ENCODE measurements around the gene TTYH1. TPM values are rescaled to one million over a fixed set of nuclear protein-coding genes. Genes with fewer than 3 reads are reported as not detected.
"Not testable (repeated sequence)": the region's sequence is repeated elsewhere in the genome, so short reads cannot be mapped to it uniquely, and the experiment has no call there.

The TTYH1 gene
- polyA plus RNA-seq, 1 of the 3 experiments (the other 2 are of a cell fraction), result 0.05 TPM

DNA sequence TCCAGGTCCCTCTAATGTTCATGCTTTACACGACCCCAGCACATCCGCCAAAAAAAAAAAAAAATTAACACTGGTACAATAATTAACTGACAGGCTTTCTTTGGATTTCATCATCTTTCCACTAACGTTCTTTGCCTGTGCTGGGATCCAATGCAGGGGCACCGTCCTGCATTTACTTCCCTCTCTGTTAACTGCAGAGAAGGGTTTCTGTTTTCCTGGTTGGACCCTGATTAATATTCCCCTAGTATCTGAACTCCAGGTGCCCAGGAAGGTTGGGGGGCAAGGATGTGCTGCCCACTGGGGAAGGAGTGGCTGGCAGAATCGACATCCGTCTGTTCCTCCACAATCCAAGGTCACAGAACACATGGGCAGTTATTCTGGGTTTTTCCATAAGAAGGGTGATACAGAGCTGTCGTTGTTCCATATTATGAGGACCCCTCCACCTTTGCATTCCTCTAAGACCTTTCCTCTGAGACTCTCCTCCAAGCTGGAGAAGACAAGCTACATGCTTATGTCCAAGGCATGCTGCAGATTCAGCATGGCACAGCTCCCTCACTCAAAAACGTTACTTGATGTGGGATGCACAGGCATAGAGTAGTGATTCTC lies 46.1 kb upstream of the TTYH1 start:
- no peak for TF ChIP-seq CHD2 (IDR thresholded peaks at IDR 0.05; ENCODE audit: low read length, partially characterized antibody)
- no peak for TF ChIP-seq EZH2phosphoT487 (IDR thresholded peaks at IDR 0.05; ENCODE audit: borderline replicate concordance, low read depth)
- TF ChIP-seq GABPA (IDR thresholded peaks at IDR 0.05; ENCODE audit: low read depth), result no peak
- TF ChIP-seq TAF1 (IDR thresholded peaks at IDR 0.05; ENCODE audit: borderline replicate concordance, low read depth, low read length), result no peak
- Histone ChIP-seq H3K4me2 (no peak overlapping the region), H2AFZ (ENCODE audit: low read depth) (no peak overlapping the region), H3K27ac (ENCODE audit: low read depth in 2 of 2, low read length in 1 of 2) (no peak overlapping the region), H3K9ac (no peak overlapping the region), H4K20me1 (ENCODE audit: insufficient read depth) (no peaks in the 10 kb centered on the region), H3K9me2 (no peaks in the 10 kb centered on the region), H3K4me3 (ENCODE audit: low read depth in 2 of 2, low read length in 1 of 2) (no peak overlapping the region), H3K79me2 (ENCODE audit: insufficient read depth) (no peaks in the 10 kb centered on the region), H3K4me1 (ENCODE audit: control insufficient read depth in 1 of 2, insufficient read depth in 2 of 2, low read depth in 1 of 2, low read length in 1 of 2) (no peaks in the 10 kb centered on the region), H3K9me3 (no peaks in the 10 kb centered on the region), H3K27me3 (ENCODE audit: insufficient read depth) (peaks cover 49% of the 10 kb centered on the region; the same call in 1 of the 2 replicates), H3F3A (replicated peaks; ENCODE audit: insufficient read depth) (no peaks in the 10 kb centered on the region), H3K36me3 (replicated peaks in 1 of 2; ENCODE audit: control insufficient read depth in 1 of 2, insufficient read depth in 2 of 2, low read length in 1 of 2) (no peaks in the 10 kb centered on the region)
- DNase-seq, result no peak
- CTCF ChIA-PET, result interaction anchor here (1.8 kb wide), 1 partner anchor 22 kb away, joined by 6 read pairs; no protein-coding TSS in a partner anchor
- 1% methylated on average over 8 of the region's 8 CpGs for WGBS (ENCODE audit: low lambda C conversion rate)
- POLR2A ChIA-PET, result no interaction called here

DNA sequence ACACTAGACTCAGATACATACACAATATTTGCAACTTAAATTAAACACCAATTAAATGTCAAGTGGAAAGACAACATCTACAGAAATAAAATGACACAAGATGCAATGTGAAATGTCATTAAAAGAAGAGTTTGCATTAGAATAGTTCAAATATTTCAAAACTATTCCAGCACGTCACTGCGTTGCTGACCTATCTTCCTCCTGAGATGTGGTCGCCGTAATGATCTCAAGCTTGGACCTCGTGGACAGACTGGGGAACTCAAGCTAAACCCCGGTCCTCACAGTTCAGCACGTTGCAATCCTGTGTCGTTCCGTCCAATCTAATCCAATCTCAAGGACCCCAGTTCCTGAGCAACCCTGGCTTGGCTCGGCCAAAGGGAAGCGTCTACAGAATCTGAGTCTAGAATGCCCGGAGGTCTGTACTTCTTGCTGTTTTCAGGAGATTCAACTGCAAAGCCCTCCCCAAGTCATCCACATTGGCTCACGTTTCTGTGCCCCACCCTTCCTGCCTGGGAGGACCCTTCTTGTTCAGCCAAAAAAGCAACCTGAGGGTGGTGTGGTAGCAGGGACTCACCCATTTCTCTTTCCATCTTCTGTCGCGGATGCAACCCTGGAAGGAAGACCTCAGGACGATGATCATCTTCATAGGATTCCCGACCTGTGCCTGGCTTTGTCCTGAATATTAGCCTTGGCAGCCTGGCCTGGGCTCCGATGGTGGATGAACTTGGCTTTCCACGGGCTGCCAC lies 45.4 kb upstream of the TTYH1 start:
- H3K36me3 ChIP-seq (replicated peaks in 1 of 2; ENCODE audit: control insufficient read depth in 1 of 2, insufficient read depth in 2 of 2, low read length in 1 of 2); H3K4me2 ChIP-seq; DNase-seq; H2AFZ ChIP-seq (ENCODE audit: low read depth); H3K9me3 ChIP-seq; H3K4me3 ChIP-seq (ENCODE audit: low read depth in 2 of 2, low read length in 1 of 2); H3K4me1 ChIP-seq (ENCODE audit: control insufficient read depth in 1 of 2, insufficient read depth in 2 of 2, low read depth in 1 of 2, low read length in 1 of 2); H4K20me1 ChIP-seq (ENCODE audit: insufficient read depth); POLR2A ChIA-PET; H3K9me2 ChIP-seq; H3K79me2 ChIP-seq (ENCODE audit: insufficient read depth); H3K9ac ChIP-seq; H3K27ac ChIP-seq (ENCODE audit: low read depth in 2 of 2, low read length in 1 of 2); H3F3A ChIP-seq (replicated peaks; ENCODE audit: insufficient read depth): not testable (repeated sequence)
- CTCF ChIA-PET, result interaction anchor here (1.8 kb wide), 1 partner anchor 21 kb away, joined by 6 read pairs; no protein-coding TSS in a partner anchor
- peaks cover 50% of the 10 kb centered on the region; the same call in 1 of the 2 replicates for H3K27me3 ChIP-seq (ENCODE audit: insufficient read depth)
- 16% methylated on average over 14 of the region's 19 CpGs for whole genome bisulfite sequencing (ENCODE audit: low lambda C conversion rate)

- H3K9me2 ChIP-seq, POLR2A ChIA-PET: not testable (repeated sequence)
Measured at GRCh38 chr19:54370434-54370796, 44.8 kb upstream of the TTYH1 start.

DNA sequence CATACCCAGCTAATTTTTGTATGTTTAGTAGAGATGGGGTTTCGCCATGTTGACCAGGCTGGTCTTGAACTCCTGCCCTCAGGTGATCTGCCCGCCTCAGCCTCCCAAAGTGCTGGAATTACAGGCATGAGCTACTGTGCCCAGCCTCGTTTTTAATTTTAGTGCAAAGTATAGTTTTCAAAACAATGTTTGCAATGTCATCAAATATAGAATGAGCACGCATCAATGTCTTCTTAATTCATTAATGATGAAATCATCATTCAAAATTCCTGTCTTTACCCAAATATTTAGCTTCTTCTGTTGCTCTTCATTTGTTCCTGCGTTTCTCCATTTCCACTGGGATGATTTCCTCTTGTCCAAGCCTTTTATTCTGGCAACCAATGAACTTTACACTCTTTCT lies 43.8 kb upstream of the TTYH1 start:
- H3K79me2 ChIP-seq (ENCODE audit: insufficient read depth); POLR2A ChIA-PET: not testable (repeated sequence)
- CTCF ChIA-PET, result interaction anchor here (0.9 to 1.4 kb wide), 2 partner anchors 17 to 20 kb away, joined by 3 to 5 read pairs; no protein-coding TSS in a partner anchor

More at GRCh38 chr19:54370434-54370796, 44.8 kb upstream of the TTYH1 start:
- H4K20me1 ChIP-seq (ENCODE audit: insufficient read depth); H3K27ac ChIP-seq (ENCODE audit: low read depth in 2 of 2, low read length in 1 of 2); H3K9me3 ChIP-seq; H3K4me2 ChIP-seq; H3K4me1 ChIP-seq (ENCODE audit: control insufficient read depth in 1 of 2, insufficient read depth in 2 of 2, low read depth in 1 of 2, low read length in 1 of 2); H3K79me2 ChIP-seq (ENCODE audit: insufficient read depth); H3K36me3 ChIP-seq (replicated peaks in 1 of 2; ENCODE audit: control insufficient read depth in 1 of 2, insufficient read depth in 2 of 2, low read length in 1 of 2); CTCF ChIA-PET; H3K4me3 ChIP-seq (ENCODE audit: low read depth in 2 of 2, low read length in 1 of 2); H3K9ac ChIP-seq; DNase-seq; H2AFZ ChIP-seq (ENCODE audit: low read depth); H3F3A ChIP-seq (replicated peaks; ENCODE audit: insufficient read depth): not testable (repeated sequence)
- WGBS (ENCODE audit: low lambda C conversion rate), result 16% methylated on average over 5 of the region's 10 CpGs
- H3K27me3 ChIP-seq (ENCODE audit: insufficient read depth), result peaks cover 46% of the 10 kb centered on the region; the same call in 1 of the 2 replicates

More for the DNA sequence above, 43.8 kb upstream of the TTYH1 start:
- not testable (repeated sequence) for H3K4me2 ChIP-seq; H3K9me3 ChIP-seq; H3K36me3 ChIP-seq (replicated peaks in 1 of 2; ENCODE audit: control insufficient read depth in 1 of 2, insufficient read depth in 2 of 2, low read length in 1 of 2); DNase-seq; H3K4me1 ChIP-seq (ENCODE audit: control insufficient read depth in 1 of 2, insufficient read depth in 2 of 2, low read depth in 1 of 2, low read length in 1 of 2); H3K4me3 ChIP-seq (ENCODE audit: low read depth in 2 of 2, low read length in 1 of 2); H3K9me2 ChIP-seq; H3F3A ChIP-seq (replicated peaks; ENCODE audit: insufficient read depth); H3K9ac ChIP-seq; H4K20me1 ChIP-seq (ENCODE audit: insufficient read depth); H2AFZ ChIP-seq (ENCODE audit: low read depth); H3K27ac ChIP-seq (ENCODE audit: low read depth in 2 of 2, low read length in 1 of 2)
- under 1% methylated on average over 5 of the region's 5 CpGs for WGBS (ENCODE audit: low lambda C conversion rate)
- peaks cover 43% of the 10 kb centered on the region; the same call in 1 of the 2 replicates for H3K27me3 ChIP-seq (ENCODE audit: insufficient read depth)

Measured in SK-N-SH (cell line).